Dendritic cell treated with granulocyte-macrophage colony-stimulating factor and Interleukin-4, amounts not matched to agents 40 ng/mL and 50 ng/mL, for 4 days (primary cell): ENCODE results near the gene NCS1.

Experiments
- H3K27ac Mint-ChIP-seq: one replicate; pipeline ENCODE4 v1.8.0; 2022; ENCODE audit warnings: mild to moderate bottlenecking, mixed read lengths
- H3K27me3 Mint-ChIP-seq: one replicate; pipeline ENCODE4 v1.8.0; 2022; ENCODE audit warnings: mild to moderate bottlenecking, mixed read lengths
- H3K36me3 Mint-ChIP-seq: one replicate; pipeline ENCODE4 v1.8.0; 2022; ENCODE audit warnings: low read depth, mixed read lengths
- H3K4me1 Mint-ChIP-seq: one replicate; pipeline ENCODE4 v1.8.0; 2022; ENCODE audit warnings: low read depth, mixed read lengths
- H3K4me3 Mint-ChIP-seq: one replicate; pipeline ENCODE4 v1.8.0; 2022; ENCODE audit warnings: mild to moderate bottlenecking, moderate library complexity, mixed read lengths
- H3K9me3 Mint-ChIP-seq: one replicate; pipeline ENCODE4 v1.8.0; 2022; ENCODE audit warnings: mixed read lengths
- intact Hi-C: fragments of 100-400 bp; cut with micrococcal nuclease; formaldehyde crosslinking; loops from one replicate; pipeline ENCODE4 v1.15.0; 2022

Gene NCS1

GRCh38 chr9:130284249-130284625 is 112.0 kb downstream of the NCS1 start:
- H3K4me1 Mint-ChIP-seq: no peaks in the 10 kb centered on the region
- no peak overlapping the region for H3K4me3 Mint-ChIP-seq
- H3K9me3 Mint-ChIP-seq: no peaks in the 10 kb centered on the region
- peaks cover 23% of the 10 kb centered on the region for H3K27me3 Mint-ChIP-seq
- H3K27ac Mint-ChIP-seq: no peak overlapping the region
- intact Hi-C loops: no loop called here
- H3K36me3 Mint-ChIP-seq: no peaks in the 10 kb centered on the region

GRCh38 chr9:130284690-130285089 is 112.5 kb downstream of the NCS1 start:
- Mint-ChIP-seq H3K4me3 (no peak overlapping the region), H3K4me1 (no peaks in the 10 kb centered on the region), H3K9me3 (no peaks in the 10 kb centered on the region), H3K36me3 (no peaks in the 10 kb centered on the region), H3K27me3 (peaks cover 22% of the 10 kb centered on the region), H3K27ac (no peak overlapping the region)
- intact Hi-C loops: no loop called here

GRCh38 chr9:130285271-130285670 is 113.1 kb downstream of the NCS1 start:
- intact Hi-C loops: no loop called here
- H3K36me3 Mint-ChIP-seq: no peaks in the 10 kb centered on the region
- peaks cover 22% of the 10 kb centered on the region for H3K27me3 Mint-ChIP-seq
- no peak overlapping the region for H3K4me3 Mint-ChIP-seq
- H3K27ac Mint-ChIP-seq: no peak overlapping the region
- H3K9me3 Mint-ChIP-seq: no peaks in the 10 kb centered on the region
- no peaks in the 10 kb centered on the region for H3K4me1 Mint-ChIP-seq

GRCh38 chr9:130286072-130286770 is 114.0 kb downstream of the NCS1 start:
- H3K36me3 Mint-ChIP-seq: no peaks in the 10 kb centered on the region
- H3K9me3 Mint-ChIP-seq: no peaks in the 10 kb centered on the region
- H3K4me3 Mint-ChIP-seq: no peak overlapping the region
- intact Hi-C loops: no loop called here
- H3K27me3 Mint-ChIP-seq: peaks cover 21% of the 10 kb centered on the region
- no peaks in the 10 kb centered on the region for H3K4me1 Mint-ChIP-seq
- H3K27ac Mint-ChIP-seq: no peak overlapping the region
